DMS153 (cell line): Measurements from ENCODE around the gene MAP2K6.

Source experiments
- DNase-seq: peaks from one replicate; lab custom pipeline; 2025; lab: John Stamatoyannopoulos, UW

Gene MAP2K6

GRCh38 chr17:69579961-69580677, 165.6 kb downstream of the MAP2K6 start:
- no peak for DNase-seq

GRCh38 chr17:69581061-69581961, 166.8 kb downstream of the MAP2K6 start:
- DNase-seq: no peak

DNA sequence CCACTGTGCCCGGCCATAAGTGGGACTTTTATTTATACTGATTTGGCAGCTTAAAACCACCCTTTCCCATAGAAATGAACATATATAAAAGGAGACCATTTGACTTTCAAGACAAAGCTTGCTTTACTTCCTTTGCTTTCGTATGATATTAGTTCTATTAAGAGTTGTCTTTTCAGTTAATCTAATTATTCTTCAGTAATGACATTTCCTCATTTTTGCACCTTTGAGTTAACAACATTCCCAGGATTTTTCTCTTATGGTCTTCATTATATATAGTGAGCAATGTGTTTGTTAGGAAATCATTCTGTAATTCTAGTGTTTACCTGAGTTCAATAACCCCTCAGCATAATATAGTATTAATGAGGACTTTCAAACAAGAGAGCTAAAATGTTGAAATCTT, 173.8 kb downstream of the MAP2K6 start:
- no peak for DNase-seq

- DNase-seq: no peak
Measured at GRCh38 chr17:69588827-69589239, 174.3 kb downstream of the MAP2K6 start.

DNA sequence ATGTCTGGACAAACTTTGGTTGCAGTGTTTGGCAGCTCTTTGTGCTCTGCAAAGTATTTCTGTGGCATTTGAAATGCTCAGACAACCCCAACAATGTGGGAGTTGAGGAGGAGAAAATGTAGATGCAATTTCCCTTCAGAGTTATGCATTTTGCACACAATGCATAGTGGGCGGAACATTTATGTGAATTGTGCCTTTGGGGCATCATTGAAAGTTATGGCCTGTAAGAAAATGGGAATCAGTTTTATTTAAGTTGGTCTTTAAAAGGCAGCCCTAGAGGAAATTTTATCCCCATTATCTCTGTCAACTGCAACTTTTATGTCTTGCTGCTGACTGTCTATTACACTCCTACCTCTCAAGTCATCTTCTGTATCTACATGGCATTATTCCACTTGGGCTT, 176.2 kb downstream of the MAP2K6 start:
- DNase-seq: no peak

DNA sequence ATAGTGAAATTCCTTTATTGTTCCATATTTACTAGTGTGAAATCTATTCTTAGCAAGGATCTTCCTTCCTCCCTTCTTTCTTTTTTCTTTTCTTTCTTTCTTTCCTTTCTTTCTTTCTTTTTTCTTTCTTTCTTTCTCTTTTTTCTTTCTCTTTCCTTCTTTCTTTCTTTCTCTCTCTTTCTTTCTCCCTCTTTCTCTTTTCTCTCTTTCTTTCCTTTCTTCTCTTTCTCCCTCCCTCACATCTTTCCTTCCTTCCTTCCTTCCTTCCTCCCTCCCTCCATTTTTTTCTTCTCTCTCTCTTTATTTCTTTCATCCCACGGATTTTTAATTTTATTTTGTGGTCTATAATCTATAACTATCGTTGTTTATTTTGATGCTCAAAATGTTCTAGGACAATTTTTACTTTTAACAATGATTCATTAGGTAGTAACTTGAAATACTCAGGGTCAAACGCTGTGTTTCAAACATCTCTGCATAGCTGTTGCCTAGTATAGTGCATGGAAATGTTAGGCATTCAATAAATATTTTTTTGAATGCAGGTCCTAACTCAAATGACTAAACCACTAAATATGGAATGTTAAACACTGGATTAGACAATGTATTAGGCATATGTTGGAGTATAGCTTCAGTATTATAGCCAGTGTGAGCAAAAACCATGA, 178.3 kb downstream of the MAP2K6 start:
- no peak for DNase-seq

GRCh38 chr17:69593351-69593715, 178.8 kb downstream of the MAP2K6 start:
- DNase-seq: no peak

GRCh38 chr17:69593716-69594115, 179.2 kb downstream of the MAP2K6 start:
- no peak for DNase-seq

DNA sequence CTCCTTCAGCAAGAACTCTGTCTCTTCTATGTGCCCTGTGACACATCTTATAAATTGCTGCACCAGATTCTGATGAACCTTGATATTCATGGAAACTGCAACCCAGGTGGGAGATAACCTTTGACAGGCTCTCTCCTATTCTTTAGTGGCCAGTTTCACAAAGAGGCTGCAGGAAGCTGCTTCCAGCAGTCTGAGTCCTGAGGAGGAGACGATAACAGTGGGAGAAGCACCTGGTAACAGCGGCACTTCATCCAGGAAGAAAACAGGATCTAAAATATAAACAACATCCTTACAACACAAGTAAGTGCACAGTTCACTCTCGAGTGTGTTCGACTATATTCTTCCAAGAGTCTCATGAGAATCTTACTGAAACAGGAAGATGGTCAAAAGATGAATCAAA, 180.1 kb downstream of the MAP2K6 start:
- no peak for DNase-seq

DNA sequence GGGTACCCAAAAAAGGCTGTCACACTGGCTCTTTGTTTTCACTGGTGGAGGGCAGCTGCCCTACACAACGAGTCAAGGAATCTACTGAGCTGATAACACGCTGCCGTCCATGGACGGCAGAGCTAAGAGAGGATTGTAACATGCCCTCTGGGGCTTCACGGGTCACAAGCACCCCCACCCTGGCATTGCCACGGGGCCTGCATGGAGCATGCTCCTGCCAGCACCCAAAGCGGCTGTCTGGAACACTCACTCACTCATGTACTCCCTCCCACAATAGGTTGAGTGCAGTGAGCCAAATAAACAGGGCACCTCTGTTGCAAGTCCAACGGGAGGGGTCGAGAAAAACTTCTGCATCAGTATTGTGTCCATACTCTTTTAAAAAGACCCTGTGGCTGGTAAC, 181.6 kb downstream of the MAP2K6 start:
- DNase-seq: no peak

- no peak for DNase-seq
Measured at GRCh38 chr17:69597898-69598692, 183.6 kb downstream of the MAP2K6 start.

GRCh38 chr17:69602972-69603371, 188.5 kb downstream of the MAP2K6 start:
- DNase-seq: no peak
